Measurements from ENCODE around the gene SEC14L2.
"Not testable (repeated sequence)": the region's sequence is repeated elsewhere in the genome, so short reads cannot be mapped to it uniquely, and the experiment has no call there.

Gene SEC14L2

DNA sequence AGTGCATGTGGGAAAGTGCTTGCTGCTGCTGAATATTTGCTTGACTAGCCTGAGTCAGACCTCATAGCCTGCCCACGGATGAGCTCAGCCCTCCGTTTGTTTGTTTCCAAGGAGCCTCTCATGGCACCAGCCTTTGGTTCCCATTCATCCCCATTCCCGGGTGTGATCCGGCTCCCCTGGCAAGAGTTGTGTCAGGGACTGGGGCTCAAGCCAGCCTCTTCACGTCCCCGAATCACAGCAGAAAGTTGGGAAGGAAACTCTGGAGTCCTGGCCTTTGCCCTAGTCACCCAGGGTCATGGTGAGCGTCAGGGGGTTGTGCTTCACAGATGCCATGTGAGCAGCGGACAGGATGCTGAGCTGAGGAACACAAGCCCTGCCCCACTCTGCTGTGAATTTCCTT is 61.2 kb downstream of the SEC14L2 start:
- TF ChIP-seq, protein P1, sequence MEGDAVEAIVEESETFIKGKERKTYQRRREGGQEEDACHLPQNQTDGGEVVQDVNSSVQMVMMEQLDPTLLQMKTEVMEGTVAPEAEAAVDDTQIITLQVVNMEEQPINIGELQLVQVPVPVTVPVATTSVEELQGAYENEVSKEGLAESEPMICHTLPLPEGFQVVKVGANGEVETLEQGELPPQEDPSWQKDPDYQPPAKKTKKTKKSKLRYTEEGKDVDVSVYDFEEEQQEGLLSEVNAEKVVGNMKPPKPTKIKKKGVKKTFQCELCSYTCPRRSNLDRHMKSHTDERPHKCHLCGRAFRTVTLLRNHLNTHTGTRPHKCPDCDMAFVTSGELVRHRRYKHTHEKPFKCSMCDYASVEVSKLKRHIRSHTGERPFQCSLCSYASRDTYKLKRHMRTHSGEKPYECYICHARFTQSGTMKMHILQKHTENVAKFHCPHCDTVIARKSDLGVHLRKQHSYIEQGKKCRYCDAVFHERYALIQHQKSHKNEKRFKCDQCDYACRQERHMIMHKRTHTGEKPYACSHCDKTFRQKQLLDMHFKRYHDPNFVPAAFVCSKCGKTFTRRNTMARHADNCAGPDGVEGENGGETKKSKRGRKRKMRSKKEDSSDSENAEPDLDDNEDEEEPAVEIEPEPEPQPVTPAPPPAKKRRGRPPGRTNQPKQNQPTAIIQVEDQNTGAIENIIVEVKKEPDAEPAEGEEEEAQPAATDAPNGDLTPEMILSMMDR (IDR thresholded peaks at IDR 0.05), result no peak
- Histone ChIP-seq H3K4me3 (no peak overlapping the region), H3K27ac (no peak overlapping the region)
- DNase-seq (ENCODE audit: low spot score), result no peak

DNA sequence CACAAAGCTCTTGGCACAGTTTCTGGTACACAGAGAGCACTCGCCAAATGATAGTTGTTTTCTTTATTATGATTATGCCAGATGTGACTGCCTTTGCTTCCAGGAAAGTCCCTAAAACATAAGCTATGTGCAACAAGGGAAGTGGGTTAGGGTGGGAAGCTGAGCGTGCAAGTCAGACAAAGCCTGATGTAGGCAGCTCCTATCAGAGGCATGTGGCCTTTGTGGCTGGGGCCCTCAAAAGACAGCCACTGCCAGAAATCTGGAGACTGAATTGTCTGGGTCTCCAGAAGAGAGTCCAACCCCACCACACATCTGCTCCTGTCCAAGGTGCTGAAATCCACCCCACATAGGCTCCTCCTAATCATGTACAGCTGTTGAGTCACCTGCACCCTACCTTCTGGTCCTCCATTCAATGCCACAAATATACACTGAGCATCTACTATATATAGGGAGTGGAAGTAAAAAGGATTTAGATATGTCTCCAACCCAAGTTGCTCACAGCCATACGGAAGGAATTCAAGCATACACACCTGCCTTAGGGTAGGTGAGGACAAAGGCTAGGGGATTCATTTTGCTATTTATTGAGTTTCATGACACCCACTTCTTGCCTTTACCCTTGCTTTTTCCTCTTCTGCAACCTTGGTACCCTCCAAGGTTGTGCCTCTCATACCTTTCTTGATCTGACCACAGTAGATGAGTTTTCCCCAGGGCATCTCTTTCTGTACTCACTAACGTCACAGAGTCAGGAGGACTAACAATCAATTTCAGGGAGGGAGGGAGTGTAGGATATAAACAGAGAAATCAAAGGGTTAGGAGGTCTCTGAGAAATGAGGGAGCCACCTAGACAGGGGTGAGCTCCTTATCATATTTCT is 62.6 kb downstream of the SEC14L2 start:
- DNase-seq (ENCODE audit: low spot score), result no peak
- H3K4me3 ChIP-seq, result no peak overlapping the region

DNA sequence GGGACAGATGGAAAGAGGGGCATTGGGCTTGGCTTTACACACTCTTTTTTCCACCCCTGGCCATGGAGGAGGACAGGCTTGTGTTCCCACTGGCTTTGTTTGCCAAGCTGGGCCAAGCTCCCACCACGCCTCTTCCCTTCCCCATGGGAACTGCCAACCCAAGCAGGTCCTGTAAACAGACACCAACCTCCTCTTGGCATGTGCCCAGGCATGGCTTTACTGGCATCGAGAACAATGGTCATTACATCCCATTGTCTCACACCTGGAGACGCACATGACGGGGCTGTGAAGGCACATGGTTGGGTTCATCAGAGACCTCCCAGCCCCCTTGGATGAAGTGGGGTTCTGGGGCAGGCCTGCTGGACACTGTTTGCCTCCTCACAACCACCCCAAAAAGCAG is 63.3 kb downstream of the SEC14L2 start:
- no peak for DNase-seq (ENCODE audit: low spot score)
- TF ChIP-seq, protein P1 (IDR thresholded peaks at IDR 0.05), result no peak
- Histone ChIP-seq H3K27ac (no peak overlapping the region), H3K4me3 (no peak overlapping the region)

More for the DNA sequence above, 62.6 kb downstream of the SEC14L2 start:
- TF ChIP-seq, protein P1 (IDR thresholded peaks at IDR 0.05), result no peak
- H3K27ac ChIP-seq, result no peak overlapping the region

DNA sequence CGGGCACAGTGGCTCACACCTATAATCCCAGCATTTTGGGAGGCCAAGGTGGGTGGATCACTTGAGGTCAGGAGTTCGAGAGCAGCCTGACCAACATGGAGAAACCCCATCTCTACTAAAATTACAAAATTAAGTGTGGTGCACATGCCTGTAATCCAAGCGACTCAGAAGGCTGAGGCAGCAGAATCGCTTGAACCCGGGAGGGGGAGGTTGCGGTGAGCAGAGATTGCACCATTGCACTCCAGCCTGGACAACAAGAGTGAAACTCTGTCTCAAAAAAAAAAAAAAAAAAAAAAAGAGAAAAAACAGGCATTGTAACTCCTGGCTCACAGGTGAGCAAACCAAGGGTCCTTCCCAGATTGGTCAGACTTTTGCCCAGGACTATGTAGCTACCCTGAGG is 63.7 kb downstream of the SEC14L2 start:
- not testable (repeated sequence) for H3K27ac ChIP-seq; H3K4me3 ChIP-seq; DNase-seq (ENCODE audit: low spot score)

DNA sequence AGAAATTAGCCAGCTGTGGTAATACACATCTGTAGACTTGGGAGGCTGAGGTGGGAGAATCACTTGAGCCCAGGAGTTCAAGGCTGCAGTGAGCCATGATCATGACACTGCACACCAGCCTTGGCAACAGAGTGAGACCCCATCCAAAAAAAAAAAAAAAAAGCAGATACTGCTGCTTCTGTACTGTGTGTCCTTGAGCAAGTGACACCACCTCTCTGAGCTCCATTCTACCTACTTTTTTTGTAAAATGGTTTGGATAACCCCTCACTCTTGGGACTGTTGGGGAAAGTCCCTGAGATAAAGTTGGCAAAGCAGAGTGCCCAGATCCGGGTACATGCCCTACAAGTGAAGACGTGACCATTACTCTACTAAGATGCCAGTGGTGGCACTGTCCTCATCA is 72.3 kb downstream of the SEC14L2 start:
- H3K27ac ChIP-seq, result no peak overlapping the region
- no peak overlapping the region for H3K4me3 ChIP-seq
- DNase-seq (ENCODE audit: low spot score), result no peak
- TF ChIP-seq, protein P1 (IDR thresholded peaks at IDR 0.05), result no peak

DNA sequence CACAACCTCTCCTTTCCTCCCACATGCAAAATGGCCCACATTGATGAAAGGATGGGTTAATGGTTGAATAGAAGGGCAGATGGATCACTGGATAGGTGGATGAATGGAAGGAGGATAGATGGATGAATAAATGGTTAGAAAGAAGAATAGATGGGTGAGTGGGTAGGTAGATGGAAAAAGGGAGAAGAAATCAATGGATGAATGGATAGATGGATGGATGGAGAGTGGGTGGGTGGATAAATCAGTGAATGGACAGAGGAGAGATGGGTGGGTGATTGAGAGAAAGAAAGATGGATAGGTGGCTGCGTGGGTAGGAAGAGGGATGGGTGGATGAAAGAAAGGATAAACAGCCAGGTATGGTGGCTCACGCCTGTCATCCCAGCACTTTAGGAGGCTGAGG is 73.8 kb downstream of the SEC14L2 start:
- no peak overlapping the region for H3K27ac ChIP-seq
- TF ChIP-seq, protein P1 (IDR thresholded peaks at IDR 0.05), result no peak

DNA sequence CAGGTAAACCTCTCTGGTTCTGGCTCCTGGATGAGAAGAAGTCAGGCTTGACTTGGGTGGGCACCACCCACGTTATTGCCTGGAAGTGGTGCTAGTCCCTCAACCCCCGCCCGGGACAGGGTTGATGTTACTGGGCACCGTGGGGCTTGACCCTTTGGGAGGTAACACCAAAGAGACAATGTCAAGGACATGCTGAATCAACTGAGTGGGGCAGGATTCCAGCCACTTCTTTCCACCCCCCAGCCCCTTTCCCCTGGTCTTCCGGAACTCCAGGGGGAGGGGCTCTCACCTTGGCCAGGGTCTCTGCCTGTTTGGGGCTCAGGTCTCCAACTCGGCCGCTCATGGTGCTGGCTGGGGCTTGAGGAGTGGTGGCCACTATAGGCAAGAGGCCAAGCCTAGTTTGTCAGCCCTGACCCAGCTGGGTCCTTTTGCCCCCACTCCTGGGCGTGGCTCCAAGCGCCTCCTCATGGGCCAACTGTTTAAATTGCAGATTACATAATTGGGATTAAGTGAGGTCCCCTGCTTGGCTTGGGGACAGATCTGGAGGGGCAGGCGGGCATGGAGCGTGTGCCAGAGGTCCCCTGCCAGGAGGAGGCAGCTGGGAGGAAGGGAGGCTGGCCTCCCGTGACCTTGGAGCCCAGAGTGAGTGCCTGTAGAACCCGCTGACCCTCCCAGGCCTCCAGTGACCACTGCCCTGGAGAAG is 74.9 kb downstream of the SEC14L2 start, which contains the start of gene SEC14L3:
TSS of gene SEC14L3 (minus strand) at position 402 of the 703 bp plus-strand sequence. CDS start at position 343, 59 bp downstream.
- TF ChIP-seq, protein P1 (IDR thresholded peaks at IDR 0.05), result no peak
- Histone ChIP-seq H3K27ac (no peak within 1 kb of the TSS), H3K4me3 (no peak within 1 kb of the TSS)
- DNase-seq (ENCODE audit: low spot score), result no peak

More for the DNA sequence above, 73.8 kb downstream of the SEC14L2 start:
- no peak for DNase-seq (ENCODE audit: low spot score)
- H3K4me3 ChIP-seq, result no peak overlapping the region
